Activated T-helper 1 cell treated with anti-CD3 and anti-CD28 coated beads, Interleukin-12 subunit alpha, Interleukin-12 subunit beta, Interleukin-2, Interleukin-4 antibody, amounts not matched to agents 30 ng/mL and 10 ng/mL and 1 ng/mL, durations not matched to agents 14 hours and 24 hours and 36 hours (primary cell): ENCODE measurements around the gene CORO2B. TPM values are rescaled to one million over a fixed set of nuclear protein-coding genes. Genes with fewer than 3 reads are reported as not detected.

ENCODE experiments used
- DNase-seq: peaks from one replicate; pipeline ENCODE4 v3.0.0; 2021; ENCODE audit warnings: low spot score
- H3K27ac Mint-ChIP-seq: one replicate; pipeline ENCODE4 v1.8.0; 2021; ENCODE audit warnings: mild to moderate bottlenecking, mixed read lengths
- H3K27me3 Mint-ChIP-seq: one replicate; pipeline ENCODE4 v1.8.0; 2022; ENCODE audit warnings: mild to moderate bottlenecking, moderate library complexity, mixed read lengths; ENCODE audit not compliant: insufficient read depth
- H3K36me3 Mint-ChIP-seq: one replicate; pipeline ENCODE4 v1.8.0; 2021; ENCODE audit warnings: low read depth, mixed read lengths
- H3K4me1 Mint-ChIP-seq: one replicate; pipeline ENCODE4 v1.8.0; 2021; ENCODE audit warnings: low read depth, mixed read lengths
- H3K4me3 Mint-ChIP-seq: one replicate; pipeline ENCODE4 v1.8.0; 2021; ENCODE audit warnings: mild to moderate bottlenecking, moderate library complexity, mixed read lengths
- H3K9me3 Mint-ChIP-seq: one replicate; pipeline ENCODE4 v1.8.0; 2021; ENCODE audit warnings: mixed read lengths
- intact Hi-C: fragments of 100-400 bp; cut with micrococcal nuclease; formaldehyde crosslinking; loops from one replicate; pipeline ENCODE4 v1.15.1; 2024
- total RNA-seq: library from RNA; stranded (reverse); gene quantifications from 2 replicates; pipeline ENCODE4 v1.2.3, GENCODE V29; 2022

The CORO2B gene
- total RNA-seq, 1 donor from 2014 or later: not detected

GRCh38 chr15:68583321-68583720 lies 4.5 kb downstream of the CORO2B start:
- no peak overlapping the region for H3K4me3 Mint-ChIP-seq
- no peak overlapping the region for H3K27ac Mint-ChIP-seq
- no peaks in the 10 kb centered on the region for H3K36me3 Mint-ChIP-seq
- H3K27me3 Mint-ChIP-seq: peaks cover 23% of the 10 kb centered on the region
- no peak for DNase-seq
- H3K9me3 Mint-ChIP-seq: no peaks in the 10 kb centered on the region
- peaks cover 13% of the 10 kb centered on the region for H3K4me1 Mint-ChIP-seq
- intact Hi-C loops: no loop called here

- no peak overlapping the region for H3K4me3 Mint-ChIP-seq
- intact Hi-C loops: no loop called here
- no peak overlapping the region for H3K27ac Mint-ChIP-seq
- DNase-seq: no peak
- no peaks in the 10 kb centered on the region for H3K9me3 Mint-ChIP-seq
- peaks cover 22% of the 10 kb centered on the region for H3K4me1 Mint-ChIP-seq
- H3K27me3 Mint-ChIP-seq: peaks cover 23% of the 10 kb centered on the region
- no peaks in the 10 kb centered on the region for H3K36me3 Mint-ChIP-seq
Observed at GRCh38 chr15:68583936-68584755, 5.4 kb downstream of the CORO2B start.

- Mint-ChIP-seq H3K27me3 (peaks cover 19% of the 10 kb centered on the region), H3K27ac (no peak overlapping the region), H3K36me3 (no peaks in the 10 kb centered on the region), H3K9me3 (no peaks in the 10 kb centered on the region), H3K4me1 (peaks cover 23% of the 10 kb centered on the region), H3K4me3 (no peak overlapping the region)
- DNase-seq: no peak
- intact Hi-C loops: no loop called here
Observed at GRCh38 chr15:68584756-68585573, 6.2 kb downstream of the CORO2B start.

DNA sequence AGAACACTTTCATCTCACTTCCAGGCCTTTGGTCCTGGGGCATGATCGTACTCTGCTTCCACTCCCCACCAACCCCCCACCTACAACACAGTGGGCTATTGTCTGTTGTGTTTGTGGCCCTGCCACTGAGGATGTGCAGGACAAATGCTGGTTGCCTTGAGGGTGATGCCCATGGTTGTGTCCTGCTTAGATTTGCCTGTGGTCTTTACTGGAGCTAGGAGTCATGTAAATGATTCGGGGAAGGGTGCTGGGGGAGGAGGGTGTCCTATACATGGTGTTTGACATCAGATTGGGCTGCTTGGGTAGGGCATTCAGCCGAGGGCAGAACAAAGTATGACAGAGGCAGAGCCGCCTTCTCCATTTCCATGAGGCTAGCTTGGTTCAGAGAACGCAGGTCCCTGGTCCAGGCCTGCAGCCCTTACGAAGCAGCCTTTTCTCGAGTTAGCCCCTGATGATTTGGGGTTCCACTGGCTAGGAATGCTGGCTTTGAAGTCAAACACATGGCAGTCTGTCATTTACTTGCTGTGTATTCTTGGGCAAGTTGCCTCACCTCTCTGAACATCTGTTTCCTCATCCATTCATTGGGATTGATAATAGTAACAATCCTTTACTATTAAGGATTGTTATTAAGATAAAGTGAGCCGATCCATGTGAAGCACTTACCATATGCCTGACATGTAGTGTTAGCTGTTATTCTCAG lies 6.9 kb downstream of the CORO2B start:
- no peak for DNase-seq
- peaks cover 12% of the 10 kb centered on the region for H3K27me3 Mint-ChIP-seq
- H3K27ac Mint-ChIP-seq: peak overlapping the region; percentile 52
- no peaks in the 10 kb centered on the region for H3K9me3 Mint-ChIP-seq
- no peak overlapping the region for H3K4me3 Mint-ChIP-seq
- no peaks in the 10 kb centered on the region for H3K36me3 Mint-ChIP-seq
- peaks cover 23% of the 10 kb centered on the region for H3K4me1 Mint-ChIP-seq
- intact Hi-C loops: no loop called here

DNA sequence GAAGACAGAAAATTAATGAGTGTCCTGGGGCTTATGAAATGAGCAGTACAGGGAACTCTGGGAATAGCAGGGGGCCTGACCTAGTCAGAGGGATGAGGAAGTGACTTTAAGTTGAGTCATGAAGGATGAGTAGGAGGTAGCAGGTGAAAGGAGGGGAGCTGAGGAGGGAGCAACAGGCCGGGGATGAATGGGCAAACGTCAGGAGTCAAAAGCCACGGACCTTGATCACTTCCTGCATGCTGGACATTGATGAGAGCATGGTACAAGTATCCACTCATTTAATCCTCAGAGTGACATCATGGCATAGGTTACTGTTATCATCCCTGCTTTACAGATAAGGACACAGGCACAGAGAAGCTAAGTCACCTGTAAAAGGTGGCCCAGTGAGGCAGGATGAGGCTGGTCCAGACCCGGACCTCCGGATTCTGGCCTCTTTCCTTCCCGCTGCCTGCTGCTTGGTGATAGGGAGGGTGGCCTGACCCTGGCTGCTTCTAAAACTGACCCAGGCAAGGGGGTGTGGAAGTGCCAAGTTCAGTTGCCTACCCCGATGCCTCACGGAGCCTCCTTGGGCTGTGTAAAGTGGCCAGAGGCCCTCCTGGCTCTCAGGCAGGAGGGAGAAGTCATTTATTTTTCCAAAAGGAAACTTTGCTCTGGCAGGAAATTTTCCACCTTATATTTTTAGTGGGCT lies 7.6 kb downstream of the CORO2B start:
- no peaks in the 10 kb centered on the region for H3K9me3 Mint-ChIP-seq
- intact Hi-C loops: no loop called here
- H3K27ac Mint-ChIP-seq: peak overlapping the region; percentile 52
- DNase-seq: no peak
- peaks cover 23% of the 10 kb centered on the region for H3K4me1 Mint-ChIP-seq
- H3K4me3 Mint-ChIP-seq: no peak overlapping the region
- H3K27me3 Mint-ChIP-seq: peaks cover 8% of the 10 kb centered on the region
- no peaks in the 10 kb centered on the region for H3K36me3 Mint-ChIP-seq

DNA sequence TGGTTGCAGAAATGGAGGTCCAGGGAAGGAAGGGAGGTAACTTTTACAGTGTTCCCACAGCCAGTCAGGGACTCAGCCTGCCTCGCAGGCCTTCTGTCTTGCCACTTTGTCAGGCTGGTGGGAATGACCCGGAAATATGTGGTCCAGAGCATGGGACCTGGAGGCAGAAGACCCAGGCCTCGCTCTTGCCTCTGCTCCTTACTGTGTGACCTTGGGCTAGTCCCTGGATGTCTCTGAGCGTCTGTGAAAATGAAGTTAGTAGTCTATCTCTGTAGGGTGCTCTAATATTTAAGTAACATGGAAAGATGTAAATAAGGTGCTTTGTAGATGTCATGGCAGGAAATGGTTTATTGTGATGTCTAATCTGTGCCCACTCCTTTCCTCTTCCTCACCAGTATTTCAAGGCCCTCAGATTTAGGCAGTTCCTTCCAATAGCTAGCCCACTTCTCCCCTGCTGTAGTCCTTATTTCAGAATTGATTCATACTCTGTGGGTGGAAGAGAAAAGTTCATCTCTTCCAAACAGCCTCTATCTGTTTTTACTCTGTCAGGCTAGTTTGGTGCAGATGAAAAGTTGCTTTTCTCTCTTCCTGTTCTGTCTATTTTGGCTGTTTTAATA lies 9.1 kb downstream of the CORO2B start:
- intact Hi-C loops: loop anchor here (1.0 kb wide), 1 partner anchor 11 kb away; no protein-coding TSS in a partner anchor
- peaks cover 3% of the 10 kb centered on the region for H3K27me3 Mint-ChIP-seq
- no peak overlapping the region for H3K4me3 Mint-ChIP-seq
- no peak for DNase-seq
- no peaks in the 10 kb centered on the region for H3K9me3 Mint-ChIP-seq
- peak overlapping the region; percentile 71 for H3K27ac Mint-ChIP-seq
- peaks cover 23% of the 10 kb centered on the region for H3K4me1 Mint-ChIP-seq
- H3K36me3 Mint-ChIP-seq: no peaks in the 10 kb centered on the region

DNA sequence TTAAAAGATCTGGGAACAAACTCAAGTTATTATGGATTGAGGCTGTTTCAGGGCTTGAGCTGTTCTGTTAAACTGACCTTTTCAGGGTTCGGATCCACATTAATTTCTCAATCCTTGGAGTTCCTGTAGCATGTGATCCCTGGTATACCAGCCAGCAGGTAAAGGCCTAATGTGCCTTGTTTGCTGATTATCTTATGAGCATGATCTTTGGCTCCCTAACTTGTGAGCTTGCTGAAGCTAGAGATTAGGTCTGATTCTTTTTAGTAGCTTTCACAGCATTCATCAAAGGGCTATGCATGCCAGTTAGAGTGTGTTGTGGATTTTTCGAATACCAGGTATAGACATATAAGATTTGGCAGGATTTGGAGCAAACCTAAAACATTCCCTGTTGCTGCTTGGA lies 10.3 kb downstream of the CORO2B start:
- Mint-ChIP-seq H3K4me3 (no peak overlapping the region), H3K9me3 (no peaks in the 10 kb centered on the region), H3K27me3 (peaks cover 3% of the 10 kb centered on the region), H3K4me1 (peaks cover 23% of the 10 kb centered on the region), H3K27ac (no peak overlapping the region), H3K36me3 (no peaks in the 10 kb centered on the region)
- intact Hi-C loops: no loop called here
- no peak for DNase-seq

DNA sequence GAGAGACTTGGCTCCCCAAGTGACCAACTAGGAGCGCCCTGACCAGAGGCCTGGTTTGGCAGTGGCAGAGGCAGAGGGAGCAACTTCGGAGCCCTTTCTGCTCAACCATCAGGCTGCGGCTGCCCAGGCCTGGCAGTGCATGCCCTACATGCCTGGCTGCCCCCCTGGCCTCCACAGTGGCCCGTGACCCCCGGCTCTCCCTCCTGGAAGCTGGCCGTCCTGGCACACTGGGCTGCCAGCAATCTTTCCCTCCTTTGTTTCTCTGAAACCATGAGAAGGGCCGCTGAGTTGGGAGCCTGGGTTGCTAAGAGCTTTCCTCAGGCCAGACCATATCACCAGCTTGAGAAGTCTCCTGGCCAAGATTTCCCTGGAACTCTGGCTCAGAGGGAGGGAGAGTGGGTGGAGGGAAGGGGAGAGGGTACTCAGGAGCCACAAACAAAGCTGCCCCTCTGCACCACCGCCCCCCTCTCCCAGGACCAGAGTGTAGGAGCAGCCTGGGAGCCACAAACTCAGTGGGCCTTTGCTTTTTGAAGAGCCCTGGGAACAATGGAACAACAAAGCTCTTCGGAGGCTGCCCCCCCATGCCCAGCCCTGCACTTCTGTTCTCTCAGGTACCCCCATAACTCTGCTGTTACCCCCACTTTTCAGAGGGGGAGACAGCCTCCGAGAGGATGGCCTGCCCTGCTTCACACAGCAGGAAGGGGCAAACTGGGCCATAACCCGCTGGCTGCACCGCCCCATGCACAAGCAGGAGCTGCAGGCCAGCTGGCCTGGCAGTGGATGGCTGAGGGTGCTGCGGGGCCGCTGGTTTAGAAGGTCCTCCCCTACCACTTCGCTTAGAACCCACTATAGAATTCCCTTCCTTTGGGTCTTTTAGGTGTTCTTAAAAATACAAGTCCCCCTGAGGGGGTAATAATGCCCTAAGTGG lies 11.3 kb downstream of the CORO2B start:
- Mint-ChIP-seq H3K27me3 (peaks cover 3% of the 10 kb centered on the region), H3K9me3 (no peaks in the 10 kb centered on the region), H3K36me3 (no peaks in the 10 kb centered on the region), H3K27ac (no peak overlapping the region), H3K4me1 (peaks cover 23% of the 10 kb centered on the region), H3K4me3 (no peak overlapping the region)
- intact Hi-C loops: no loop called here
- DNase-seq: no peak

DNA sequence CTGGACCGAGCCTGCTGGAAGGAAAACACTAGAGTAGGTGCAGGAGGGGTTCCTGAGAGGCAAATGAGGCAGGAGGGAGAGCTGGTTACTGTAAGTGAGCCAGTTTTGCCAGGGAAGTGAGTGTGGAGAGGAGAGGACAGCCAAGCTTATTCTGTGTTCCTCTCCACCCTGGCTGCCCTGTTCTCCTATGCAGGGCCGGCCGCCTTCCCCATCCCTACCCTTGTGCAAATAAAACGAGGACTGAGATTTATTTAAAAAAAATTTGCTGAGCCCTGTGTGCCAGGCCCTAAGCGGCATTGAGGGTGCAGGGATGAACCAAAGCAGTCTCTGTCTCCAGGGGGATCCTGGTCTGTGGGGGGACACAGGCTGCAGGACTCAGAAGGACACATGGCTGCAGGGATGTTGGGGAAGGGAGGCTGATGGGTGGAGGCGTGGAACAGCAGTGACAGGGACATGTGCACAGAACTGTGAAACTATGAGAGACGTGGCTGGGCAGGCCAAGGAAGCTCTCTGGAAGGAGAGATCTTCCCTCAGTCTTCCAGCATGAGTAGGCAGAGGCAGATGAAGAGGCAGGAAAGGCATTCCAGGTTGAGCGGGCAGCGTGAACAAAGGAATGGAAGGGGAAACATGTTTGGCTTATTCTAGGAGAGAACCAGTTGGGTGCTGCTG lies 12.1 kb downstream of the CORO2B start:
- Mint-ChIP-seq H3K36me3 (no peaks in the 10 kb centered on the region), H3K4me1 (peaks cover 23% of the 10 kb centered on the region)
- intact Hi-C loops: no loop called here

GRCh38 chr15:68592054-68592453 lies 13.3 kb downstream of the CORO2B start:
- peaks cover 18% of the 10 kb centered on the region for H3K4me1 Mint-ChIP-seq
- H3K9me3 Mint-ChIP-seq: no peaks in the 10 kb centered on the region
- peaks cover 3% of the 10 kb centered on the region for H3K27me3 Mint-ChIP-seq
- DNase-seq: no peak
- H3K27ac Mint-ChIP-seq: no peak overlapping the region
- intact Hi-C loops: no loop called here
- H3K4me3 Mint-ChIP-seq: no peak overlapping the region
- H3K36me3 Mint-ChIP-seq: no peaks in the 10 kb centered on the region

More for the DNA sequence above, 12.1 kb downstream of the CORO2B start:
- Mint-ChIP-seq H3K27me3 (peaks cover 3% of the 10 kb centered on the region), H3K9me3 (no peaks in the 10 kb centered on the region), H3K27ac (no peak overlapping the region), H3K4me3 (no peak overlapping the region)
- DNase-seq: no peak

GRCh38 chr15:68592544-68592943 lies 13.8 kb downstream of the CORO2B start:
- no peak for DNase-seq
- Mint-ChIP-seq H3K36me3 (no peaks in the 10 kb centered on the region), H3K27me3 (peaks cover 3% of the 10 kb centered on the region), H3K9me3 (no peaks in the 10 kb centered on the region), H3K4me3 (no peak overlapping the region), H3K4me1 (peaks cover 17% of the 10 kb centered on the region), H3K27ac (no peak overlapping the region)
- intact Hi-C loops: no loop called here
